Karpas-422 (cell line): ENCODE results near the gene YOD1. TPM values are rescaled to one million over a fixed set of nuclear protein-coding genes. Genes with fewer than 3 reads are reported as not detected.
A peak's percentile ranks its signal among the peaks of the same experiment; 100 is the strongest.

Source experiments
- DNase-seq: peaks from one replicate; pipeline ENCODE4 v3.0.0-alpha.2; 2015
- H2AFZ ChIP-seq: fragments of 200-600 bp; sonication (generic); 2 replicates; pipeline ENCODE4 v1.6.1; 2014; ENCODE audit warnings: antibody characterized with exemption, low read length, mixed read lengths
- H3K27ac ChIP-seq: fragments of 200-600 bp; sonication (generic); 2 replicates; pipeline ENCODE4 v1.5.1; 2014; ENCODE audit warnings: mild to moderate bottlenecking, low read length, moderate library complexity
- H3K27me3 ChIP-seq: fragments of 200-600 bp; sonication (generic); 2 replicates; pipeline ENCODE4 v1.6.1; 2014; ENCODE audit warnings: low read length, mixed read lengths
- H3K36me3 ChIP-seq: fragments of 200-600 bp; sonication (generic); 2 replicates; pipeline ENCODE4 v1.6.1; 2014; ENCODE audit warnings: low read length, mixed read lengths; ENCODE audit not compliant: insufficient read depth
- H3K4me1 ChIP-seq: fragments of 200-600 bp; sonication (generic); 2 replicates; pipeline ENCODE4 v1.6.1; 2014; ENCODE audit warnings: mild to moderate bottlenecking, low read length, mixed read lengths
- H3K4me2 ChIP-seq: fragments of 200-600 bp; sonication (generic); 2 replicates; pipeline ENCODE4 v1.6.1; 2014; ENCODE audit warnings: low read length, low read depth, mild to moderate bottlenecking; ENCODE audit not compliant: poor library complexity, severe bottlenecking
- H3K4me3 ChIP-seq: fragments of 200-600 bp; sonication (generic); 2 replicates; pipeline ENCODE4 v1.5.1; 2014; ENCODE audit warnings: mild to moderate bottlenecking, antibody characterized with exemption, low read length, mixed read lengths
- H3K79me2 ChIP-seq: fragments of 200-600 bp; sonication (generic); 2 replicates; pipeline ENCODE4 v1.6.1; 2014; ENCODE audit warnings: mild to moderate bottlenecking, low read length, mixed read lengths
- H3K9ac ChIP-seq: fragments of 200-600 bp; sonication (generic); 2 replicates; pipeline ENCODE4 v1.6.0; 2014; ENCODE audit warnings: low read length
- H3K9me2 ChIP-seq: fragments of 200-600 bp; sonication (generic), shearing (Covaris generic); replicated peaks from 2 replicates; pipeline ENCODE4 v1.6.0; 2014; ENCODE audit warnings: mild to moderate bottlenecking, low read length, moderate library complexity; ENCODE audit not compliant: insufficient read depth
- H3K9me3 ChIP-seq: fragments of 300-700, 200-600 bp; sonication (generic); 2 replicates; pipeline ENCODE4 v1.6.1; 2014; ENCODE audit warnings: low read length, mixed read lengths
- H4K20me1 ChIP-seq: fragments of 200-600 bp; sonication (generic); 2 replicates; pipeline ENCODE4 v1.6.1; 2014; ENCODE audit warnings: mild to moderate bottlenecking, antibody characterized with exemption, low read length, low read depth; ENCODE audit not compliant: insufficient read depth
- total RNA-seq: library from RNA; depleted of rRNA; stranded (reverse); fragments of >200 nt; shearing (Covaris generic); gene quantifications from 2 replicates; pipeline ENCODE4 v1.2.3, GENCODE V29; 2014; ENCODE audit warnings: low replicate concordance

The YOD1 gene
- total RNA-seq, 1 experiment from 2014 or later: not detected

GRCh38 chr1:207058252-207058651 lies 7.2 kb upstream of the YOD1 start:
- H3K4me2 ChIP-seq: no peak overlapping the region

DNA sequence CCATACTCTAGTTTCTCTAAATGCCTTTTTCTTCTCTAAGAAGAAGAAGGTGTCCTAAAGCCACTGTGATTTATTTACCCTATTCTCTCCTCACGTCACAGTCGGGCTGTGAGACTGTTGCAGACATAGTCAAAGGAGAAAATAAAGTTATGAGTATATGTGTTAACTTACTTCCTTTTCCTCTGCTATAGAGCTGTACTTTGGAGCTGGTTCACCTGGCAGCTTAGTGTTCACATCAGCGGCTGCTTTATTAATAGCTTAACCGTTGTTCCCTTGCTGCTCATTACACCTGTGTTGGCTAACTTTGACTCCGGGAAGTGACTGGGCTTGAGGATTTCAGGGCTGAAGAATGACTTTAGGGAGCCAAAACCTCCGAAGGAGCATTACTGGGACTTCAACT lies 5.7 kb upstream of the YOD1 start:
- H4K20me1 ChIP-seq: no peaks in the 10 kb centered on the region
- H3K27ac ChIP-seq: no peak overlapping the region
- no peaks in the 10 kb centered on the region for H3K9me2 ChIP-seq
- no peak overlapping the region for H2AFZ ChIP-seq
- no peak for DNase-seq
- H3K27me3 ChIP-seq: no peaks in the 10 kb centered on the region
- no peak overlapping the region for H3K4me3 ChIP-seq
- H3K4me1 ChIP-seq: no peaks in the 10 kb centered on the region
- no peaks in the 10 kb centered on the region for H3K79me2 ChIP-seq
- no peak overlapping the region for H3K4me2 ChIP-seq
- no peak overlapping the region for H3K9ac ChIP-seq
- no peaks in the 10 kb centered on the region for H3K36me3 ChIP-seq
- no peaks in the 10 kb centered on the region for H3K9me3 ChIP-seq

More at GRCh38 chr1:207058252-207058651, 7.2 kb upstream of the YOD1 start:
- Histone ChIP-seq H3K4me3 (no peak overlapping the region), H3K27ac (no peak overlapping the region), H3K9me3 (no peaks in the 10 kb centered on the region), H3K9me2 (no peaks in the 10 kb centered on the region), H4K20me1 (no peaks in the 10 kb centered on the region), H3K79me2 (no peaks in the 10 kb centered on the region), H3K27me3 (no peaks in the 10 kb centered on the region), H3K4me1 (no peaks in the 10 kb centered on the region), H3K9ac (no peak overlapping the region), H3K36me3 (no peaks in the 10 kb centered on the region), H2AFZ (no peak overlapping the region)
- no peak for DNase-seq

DNA sequence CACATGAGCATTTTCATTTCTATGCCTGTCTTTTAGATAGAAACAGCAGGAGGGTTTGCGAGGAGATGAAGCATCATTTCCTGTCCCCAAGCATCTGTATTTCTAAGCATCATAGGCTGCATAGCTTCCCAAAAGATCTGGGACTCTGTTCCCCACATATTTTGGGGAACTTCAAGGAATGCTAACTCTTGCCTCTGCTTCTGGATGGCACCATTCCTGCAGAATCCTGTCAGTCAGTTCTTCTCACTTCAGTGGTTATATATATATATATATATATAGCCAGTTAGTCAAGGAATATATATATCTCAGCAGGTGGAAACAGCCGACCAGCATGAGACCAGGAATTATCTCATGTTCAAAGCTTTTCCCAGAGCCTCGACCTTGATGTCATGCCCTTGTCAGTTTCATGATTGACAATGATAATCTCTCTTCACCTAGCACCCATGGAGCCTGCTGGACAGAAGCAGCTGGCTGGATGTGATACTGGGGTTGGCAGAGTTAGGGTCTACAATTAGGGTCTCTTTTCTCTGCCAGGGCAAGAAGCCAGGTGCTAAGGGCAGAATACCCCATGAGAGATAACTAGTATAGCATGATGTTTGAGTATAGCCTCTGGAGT lies 4.5 kb upstream of the YOD1 start:
- no peak overlapping the region for H2AFZ ChIP-seq
- H3K27me3 ChIP-seq: no peaks in the 10 kb centered on the region
- no peak overlapping the region for H3K9ac ChIP-seq
- no peaks in the 10 kb centered on the region for H3K9me2 ChIP-seq
- no peaks in the 10 kb centered on the region for H3K9me3 ChIP-seq
- H3K27ac ChIP-seq: no peak overlapping the region
- no peak for DNase-seq
- no peak overlapping the region for H3K4me3 ChIP-seq
- H3K4me2 ChIP-seq: no peak overlapping the region
- H3K79me2 ChIP-seq: no peaks in the 10 kb centered on the region
- H3K36me3 ChIP-seq: no peaks in the 10 kb centered on the region
- no peaks in the 10 kb centered on the region for H4K20me1 ChIP-seq
- no peaks in the 10 kb centered on the region for H3K4me1 ChIP-seq

DNA sequence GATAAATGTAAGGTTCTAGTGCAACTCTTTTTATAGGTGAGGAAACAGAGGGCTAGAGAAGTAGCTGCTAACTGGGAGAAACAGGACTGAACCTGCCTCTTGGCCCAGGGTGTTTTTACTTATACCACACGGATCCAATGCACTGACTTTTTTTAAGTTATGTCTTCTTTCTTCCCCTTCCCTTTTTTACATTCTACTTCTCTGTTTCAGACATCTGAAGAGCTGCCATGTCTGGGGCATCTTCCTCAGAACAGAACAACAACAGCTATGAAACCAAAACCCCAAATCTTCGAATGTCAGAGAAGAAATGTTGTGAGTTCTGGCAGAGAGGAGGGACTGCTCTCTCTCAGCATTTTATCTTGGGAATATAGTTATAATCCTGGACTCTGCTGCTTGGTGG lies 3.5 kb upstream of the YOD1 start:
- H4K20me1 ChIP-seq: no peaks in the 10 kb centered on the region
- H3K4me1 ChIP-seq: no peaks in the 10 kb centered on the region
- H3K9me2 ChIP-seq: no peaks in the 10 kb centered on the region
- no peaks in the 10 kb centered on the region for H3K27me3 ChIP-seq
- H3K79me2 ChIP-seq: no peaks in the 10 kb centered on the region
- H3K36me3 ChIP-seq: no peaks in the 10 kb centered on the region
- H3K9me3 ChIP-seq: no peaks in the 10 kb centered on the region
- H3K4me2 ChIP-seq: no peak overlapping the region
- no peak overlapping the region for H3K9ac ChIP-seq
- no peak overlapping the region for H3K27ac ChIP-seq
- H3K4me3 ChIP-seq: no peak overlapping the region
- no peak overlapping the region for H2AFZ ChIP-seq
- no peak for DNase-seq

DNA sequence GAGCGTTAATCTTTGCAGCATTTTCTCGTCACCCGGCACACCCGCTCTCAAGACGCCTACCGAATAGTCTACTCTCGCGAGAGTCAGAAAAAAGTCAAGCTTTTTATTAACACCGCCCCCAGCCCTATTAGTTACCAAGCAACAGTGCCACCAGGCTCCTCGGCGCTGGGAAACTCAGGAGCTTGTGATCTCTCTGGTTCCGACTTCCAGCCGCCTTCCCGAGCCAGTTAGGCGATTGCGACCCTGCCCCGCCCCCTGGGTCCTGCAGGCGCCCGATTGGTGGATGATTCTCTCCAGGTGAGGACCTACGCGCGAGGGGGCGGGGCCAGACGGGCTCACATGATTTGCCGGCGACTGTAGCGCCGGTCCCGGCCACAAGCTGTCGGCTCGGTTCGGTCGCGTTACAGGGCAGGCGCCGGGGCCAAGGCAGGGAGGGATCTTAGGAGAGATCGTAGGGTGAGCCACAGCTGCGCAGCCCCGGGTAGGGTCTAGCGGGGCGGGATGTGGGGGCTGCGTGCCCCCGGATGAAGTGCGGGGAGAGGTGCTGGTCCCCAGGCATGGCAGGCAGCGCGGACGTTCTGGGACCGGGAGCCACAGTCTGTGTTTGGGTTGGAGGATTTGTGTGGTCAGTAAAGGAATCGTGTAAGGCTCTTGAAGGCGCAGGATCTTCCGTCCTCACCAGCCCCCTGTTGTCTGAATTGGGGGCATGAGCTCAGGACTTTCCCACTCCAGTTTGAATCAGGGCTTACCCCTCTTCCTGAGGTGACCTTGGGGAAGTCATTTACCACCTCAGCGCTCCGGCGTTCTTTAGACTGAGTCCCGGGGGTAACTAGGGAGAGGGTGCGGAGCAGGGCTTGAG lies 2.1 kb upstream of the YOD1 start, which contains the start of gene PFKFB2:
TSS of gene PFKFB2 (plus strand) at position 365 of the 859 bp plus-strand sequence. CDS start 1,443 bp downstream, outside the sequence.
- Histone ChIP-seq H3K27me3 (no peaks in the 10 kb centered on the region), H3K79me2 (no peaks in the 10 kb centered on the region), H4K20me1 (no peaks in the 10 kb centered on the region), H2AFZ (no peak within 1 kb of the TSS), H3K4me2 (peak within 1 kb of the TSS; percentile 26), H3K9me2 (no peaks in the 10 kb centered on the region), H3K4me1 (no peaks in the 10 kb centered on the region), H3K9me3 (no peaks in the 10 kb centered on the region), H3K9ac (no peak within 1 kb of the TSS), H3K27ac (no peak within 1 kb of the TSS), H3K36me3 (no peaks in the 10 kb centered on the region), H3K4me3 (no peak within 1 kb of the TSS)
- no peak for DNase-seq

- H3K9me3 ChIP-seq: no peaks in the 10 kb centered on the region
- no peaks in the 10 kb centered on the region for H3K4me1 ChIP-seq
- no peaks in the 10 kb centered on the region for H3K79me2 ChIP-seq
- no peaks in the 10 kb centered on the region for H3K36me3 ChIP-seq
- no peak for DNase-seq
- H3K4me2 ChIP-seq: no peak overlapping the region
- H3K4me3 ChIP-seq: no peak overlapping the region
- no peak overlapping the region for H3K9ac ChIP-seq
- no peak overlapping the region for H2AFZ ChIP-seq
- no peak overlapping the region for H3K27ac ChIP-seq
- H3K27me3 ChIP-seq: no peaks in the 10 kb centered on the region
- no peaks in the 10 kb centered on the region for H4K20me1 ChIP-seq
- H3K9me2 ChIP-seq: no peaks in the 10 kb centered on the region
Observed at GRCh38 chr1:207050480-207051190, 373 bp downstream of the YOD1 start.

DNA sequence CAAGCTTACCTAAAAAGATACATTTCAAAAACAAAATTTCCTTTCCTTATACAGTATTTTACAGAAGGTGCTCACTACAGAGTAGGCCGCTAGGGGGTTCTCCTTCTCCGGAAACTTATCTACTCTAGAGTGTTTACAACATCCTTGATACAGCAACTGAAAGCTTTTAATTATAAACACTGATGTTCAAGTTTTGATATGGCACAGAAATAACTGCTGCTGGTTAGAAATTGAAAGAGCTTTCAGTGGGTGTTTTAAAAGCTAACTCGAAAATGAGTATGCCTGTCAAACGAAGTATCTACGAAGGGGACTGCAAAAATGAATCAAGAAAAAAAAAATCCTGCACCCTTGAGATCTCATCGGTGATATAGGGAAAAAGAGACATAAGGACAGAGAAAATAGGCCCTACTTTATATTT lies 1.0 kb downstream of the YOD1 start:
- peak; percentile 56 for DNase-seq
- H3K79me2 ChIP-seq: no peaks in the 10 kb centered on the region
- no peaks in the 10 kb centered on the region for H4K20me1 ChIP-seq
- no peak overlapping the region for H3K4me2 ChIP-seq
- no peaks in the 10 kb centered on the region for H3K4me1 ChIP-seq
- no peaks in the 10 kb centered on the region for H3K27me3 ChIP-seq
- H3K9ac ChIP-seq: no peak overlapping the region
- H2AFZ ChIP-seq: no peak overlapping the region
- H3K36me3 ChIP-seq: no peaks in the 10 kb centered on the region
- H3K4me3 ChIP-seq: no peak overlapping the region
- H3K9me3 ChIP-seq: no peaks in the 10 kb centered on the region
- H3K9me2 ChIP-seq: no peaks in the 10 kb centered on the region
- H3K27ac ChIP-seq: no peak overlapping the region

DNA sequence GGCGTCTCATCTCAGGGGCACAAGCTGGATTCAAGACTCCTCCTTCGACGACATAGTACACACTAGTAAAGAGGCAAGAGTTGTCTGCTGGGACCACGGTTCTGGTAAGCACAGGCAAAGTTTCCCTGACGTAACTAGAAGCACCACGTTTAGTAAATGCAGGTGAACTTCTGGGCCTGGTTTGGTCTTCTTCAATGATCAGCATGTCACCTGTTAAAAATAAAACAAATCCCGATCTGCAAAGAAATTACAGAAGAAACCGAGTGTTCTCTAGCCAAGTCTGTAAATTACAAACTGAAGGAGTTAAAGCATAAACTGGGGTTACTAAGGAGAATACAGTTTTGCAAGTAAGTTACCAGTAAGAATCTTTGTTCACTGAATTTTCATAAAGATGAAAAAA lies 1.5 kb downstream of the YOD1 start:
- H3K79me2 ChIP-seq: no peaks in the 10 kb centered on the region
- H3K27me3 ChIP-seq: no peaks in the 10 kb centered on the region
- H3K9ac ChIP-seq: no peak overlapping the region
- DNase-seq: no peak
- H3K4me1 ChIP-seq: no peaks in the 10 kb centered on the region
- no peak overlapping the region for H3K4me3 ChIP-seq
- no peaks in the 10 kb centered on the region for H3K9me3 ChIP-seq
- H4K20me1 ChIP-seq: no peaks in the 10 kb centered on the region
- H3K27ac ChIP-seq: no peak overlapping the region
- H3K9me2 ChIP-seq: no peaks in the 10 kb centered on the region
- no peaks in the 10 kb centered on the region for H3K36me3 ChIP-seq
- no peak overlapping the region for H3K4me2 ChIP-seq
- H2AFZ ChIP-seq: no peak overlapping the region
